ENCODE results near the gene DOCK4. TPM values are rescaled to one million over a fixed set of nuclear protein-coding genes. Genes with fewer than 3 reads are reported as not detected.

DOCK4 gene
- total and polyA plus RNA-seq, 2 of the 8 experiments (the other 6 are each of a cell fraction or from before 2014, with no cell fraction given): 5.1 to 23.6 TPM

DNA sequence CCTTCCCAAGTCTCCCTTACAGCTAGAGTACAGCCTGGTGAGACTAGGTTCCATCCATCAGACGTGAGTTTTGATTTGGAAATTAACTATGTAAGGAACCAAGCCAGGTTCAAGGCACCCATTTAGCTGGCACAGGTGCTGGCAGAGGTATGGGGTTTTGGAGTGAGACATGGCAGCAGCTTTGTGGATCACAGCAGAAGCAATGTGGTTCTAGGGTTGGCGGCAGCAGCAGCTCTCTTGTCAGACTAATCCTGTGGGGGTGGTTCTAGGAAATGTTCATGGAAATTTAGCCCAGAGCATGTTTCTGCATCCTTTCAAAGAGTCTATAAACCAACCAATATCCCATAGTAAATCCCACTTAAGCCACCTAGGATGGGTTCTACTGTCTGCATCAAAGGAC, 142.2 kb downstream of the DOCK4 start:
- no peaks in the 10 kb centered on the region for H3K9me3 ChIP-seq (ENCODE audit: insufficient read depth in 2 of 2, low read depth in 1 of 2, low read length in 1 of 2)
- no peaks in the 10 kb centered on the region for H3K4me1 ChIP-seq (replicated peaks in 1 of 4; ENCODE audit: control insufficient read depth in 3 of 4, insufficient read depth in 4 of 4, low read length in 3 of 4)
- no peak overlapping the region for H3K23ac ChIP-seq (ENCODE audit: insufficient read length)
- H3K18ac ChIP-seq (ENCODE audit: extremely low read depth, low read length): no peak overlapping the region
- H3K56ac ChIP-seq (replicated peaks; ENCODE audit: insufficient read length, low read depth, low read length): no peak overlapping the region
- H2AK5ac ChIP-seq (ENCODE audit: low read depth, low read length): no peak overlapping the region
- H2BK15ac ChIP-seq (ENCODE audit: low read length): no peak overlapping the region
- no peak overlapping the region for H2BK20ac ChIP-seq (ENCODE audit: low read length)
- no peak overlapping the region for H2BK12ac ChIP-seq (ENCODE audit: low read depth, low read length)
- H3K27ac ChIP-seq (ENCODE audit: low read depth, low read length): no peak overlapping the region
- ChIA-PET CTCF (ENCODE audit: partially characterized antibody) (interaction anchor here (0.6 to 2.1 kb wide), 4 partner anchors 11 to 44 kb away, joined by 3 to 9 read pairs (median 3); no protein-coding TSS in a partner anchor), POLR2A (ENCODE audit: partially characterized antibody) (no interaction called here)
- peaks cover 0 to 5% of the 10 kb centered on the region in 2 experiments; a peak in 1 of 4 replicates for H3K79me2 ChIP-seq (ENCODE audit: control insufficient read depth in 1 of 2, insufficient read depth in 2 of 2, low read length in 2 of 2)
- peaks cover 0 to 1% of the 10 kb centered on the region in 2 experiments for H4K20me1 ChIP-seq (replicated peaks in 1 of 2; ENCODE audit: control insufficient read depth in 1 of 2, insufficient read depth in 2 of 2, low read length in 2 of 2)
- no peak overlapping the region for H2BK120ac ChIP-seq (replicated peaks; ENCODE audit: low read depth, low read length)
- H3K9ac ChIP-seq (replicated peaks in 1 of 4; ENCODE audit: extremely low read depth in 1 of 4, low read depth in 3 of 4, low read length in 3 of 4): no peak overlapping the region
- H3K27me3 ChIP-seq (replicated peaks in 1 of 4; ENCODE audit: control insufficient read depth in 3 of 4, extremely low read depth in 1 of 4, insufficient read depth in 3 of 4, low read length in 3 of 4): no peaks in the 10 kb centered on the region
- H3K36me3 ChIP-seq (ENCODE audit: control insufficient read depth in 2 of 4, insufficient read depth in 4 of 4, low read length in 3 of 4): no peaks in the 10 kb centered on the region
- TF ChIP-seq GABPA (IDR thresholded peaks at IDR 0.05; ENCODE audit: borderline replicate concordance, insufficient read depth, low read length): no peak
- TF ChIP-seq BACH1 (IDR thresholded peaks at IDR 0.05; ENCODE audit: low read length): no peak
- TF ChIP-seq, protein P1, sequence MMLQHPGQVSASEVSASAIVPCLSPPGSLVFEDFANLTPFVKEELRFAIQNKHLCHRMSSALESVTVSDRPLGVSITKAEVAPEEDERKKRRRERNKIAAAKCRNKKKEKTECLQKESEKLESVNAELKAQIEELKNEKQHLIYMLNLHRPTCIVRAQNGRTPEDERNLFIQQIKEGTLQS (IDR thresholded peaks at IDR 0.05; ENCODE audit: insufficient read depth, low read depth, low read length): no peak
- TF ChIP-seq BCL11A (IDR thresholded peaks at IDR 0.05; ENCODE audit: low read depth in 2 of 2, low read length in 2 of 2): no peak
- TF ChIP-seq PHF8 (conservative IDR thresholded peaks at IDR 0.05; ENCODE audit: low read depth, low read length): no peak
- no peak for TF ChIP-seq RNF2 (IDR thresholded peaks at IDR 0.05; ENCODE audit: borderline replicate concordance, low read depth, low read length, missing control alignments, poor library complexity, severe bottlenecking)
- H3K79me1 ChIP-seq (ENCODE audit: low read depth, low read length): no peaks in the 10 kb centered on the region
- H4K8ac ChIP-seq (ENCODE audit: extremely low read depth, insufficient read depth, low read length): no peak overlapping the region
- FAIRE-seq (no peak), DNase-seq (ENCODE audit: low read depth in 1 of 2, low spot score in 2 of 2) (no peak)
- no peak overlapping the region for H4K91ac ChIP-seq (replicated peaks; ENCODE audit: insufficient read length, low read length)
- no peak overlapping the region for H3K4ac ChIP-seq (replicated peaks; ENCODE audit: insufficient read length, low read depth, low read length)
- no peak overlapping the region for H3K4me2 ChIP-seq (ENCODE audit: insufficient read depth in 1 of 2, low read depth in 2 of 2, low read length in 2 of 2)
- WGBS, 2 experiments (ENCODE audit: extremely low coverage in 1 of 2, insufficient coverage in 1 of 2, insufficient read length in 1 of 2, insufficient replicate concordance in 2 of 2, low coverage in 1 of 2, low lambda C conversion rate in 2 of 2, missing lambda C conversion rate in 1 of 2): 97% methylated on average over 2 of the region's 2 CpGs; no CpG with 5 or more reads in 1 of the 2 experiments
- no peak overlapping the region for H3K4me3 ChIP-seq (ENCODE audit: extremely low read depth in 1 of 4, insufficient read depth in 2 of 4, low read depth in 3 of 4, low read length in 4 of 4)
- no peak overlapping the region for H2BK5ac ChIP-seq (ENCODE audit: low read depth, low read length)
- H4K5ac ChIP-seq (ENCODE audit: insufficient read length, low read depth, low read length): no peak overlapping the region
- H3K23me2 ChIP-seq (ENCODE audit: low read depth, low read length): no peaks in the 10 kb centered on the region
- H2AFZ ChIP-seq (ENCODE audit: low read length): no peak overlapping the region
- H3K14ac ChIP-seq (ENCODE audit: insufficient read length): no peak overlapping the region

All from H1 (cell line).